GM19023 (cell line): ENCODE data around the gene ELAVL1.
"Not testable (repeated sequence)": the region's sequence is repeated elsewhere in the genome, so short reads cannot be mapped to it uniquely, and the experiment has no call there.

Source experiments
- ATAC-seq: cut with Tn5 transposase; IDR thresholded peaks from one replicate; pipeline ENCODE4 v1.9.1; 2021; ENCODE audit warnings: mild to moderate bottlenecking, moderate library complexity; ENCODE audit not compliant: unreplicated experiment

Gene ELAVL1

GRCh38 chr19:8005534-8006256 is at the start of gene ELAVL1:
TSS of gene ELAVL1 (minus strand) at chr19:8005641. CDS start at chr19:7991815, 13,826 bp downstream.
- peak; percentile 82 for ATAC-seq

- no peak for ATAC-seq
These were observed 48.7 kb upstream of the ELAVL1 start for GRCh38 chr19:8054169-8054568.

- no peak for ATAC-seq
These were observed 47.0 kb upstream of the ELAVL1 start, which contains the start of gene CCL25 for GRCh38 chr19:8052464-8052859. TSS of gene CCL25 (plus strand) at chr19:8052760. CDS start at chr19:8053050, 290 bp downstream.

- ATAC-seq: peak; percentile 72
These were observed 45.0 kb upstream of the ELAVL1 start for GRCh38 chr19:8050274-8051096.

- ATAC-seq: no peak
These were observed 41.2 kb upstream of the ELAVL1 start for GRCh38 chr19:8046569-8047165.

GRCh38 chr19:8045872-8046568 is 40.6 kb upstream of the ELAVL1 start:
- ATAC-seq: no peak

- ATAC-seq: no peak
These were observed 38.6 kb upstream of the ELAVL1 start for GRCh38 chr19:8044018-8044417.

GRCh38 chr19:8042900-8043299 is 37.5 kb upstream of the ELAVL1 start:
- ATAC-seq: no peak

- ATAC-seq: no peak
These were observed 36.1 kb upstream of the ELAVL1 start for GRCh38 chr19:8041531-8041931.

GRCh38 chr19:8039231-8039630 is 33.8 kb upstream of the ELAVL1 start:
- no peak for ATAC-seq

GRCh38 chr19:8038815-8039214 is 33.4 kb upstream of the ELAVL1 start:
- no peak for ATAC-seq

- no peak for ATAC-seq
These were observed 31.1 kb upstream of the ELAVL1 start for GRCh38 chr19:8036434-8037099.

- ATAC-seq: no peak
These were observed 28.7 kb upstream of the ELAVL1 start for GRCh38 chr19:8034178-8034525.

- not testable (repeated sequence) for ATAC-seq
These were observed 28.1 kb upstream of the ELAVL1 start for GRCh38 chr19:8033287-8034177.

GRCh38 chr19:8030960-8031359 is 25.5 kb upstream of the ELAVL1 start:
- no peak for ATAC-seq

- no peak for ATAC-seq
These were observed 23.6 kb upstream of the ELAVL1 start for GRCh38 chr19:8028951-8029491.

GRCh38 chr19:8025316-8025715 is 19.9 kb upstream of the ELAVL1 start:
- no peak for ATAC-seq

GRCh38 chr19:8024256-8024655 is 18.8 kb upstream of the ELAVL1 start:
- ATAC-seq: not testable (repeated sequence)

GRCh38 chr19:8023371-8023770 is 17.9 kb upstream of the ELAVL1 start:
- no peak for ATAC-seq
